ELF-1 (cell line): ENCODE results near the gene RO60.
"Not testable (repeated sequence)": the region's sequence is repeated elsewhere in the genome, so short reads cannot be mapped to it uniquely, and the experiment has no call there.

Experiments used
- DNase-seq: peaks from one replicate; pipeline ENCODE4 v3.0.0-alpha.2; 2016; ENCODE audit warnings: low read depth, low spot score

Gene RO60

GRCh38 chr1:193059282-193060114 is at the start of gene RO60, which contains the start of gene UCHL5:
TSS of gene RO60 (plus strand) at chr1:193059612. CDS start at chr1:193069055, 9,443 bp downstream.
TSS of gene UCHL5 (minus strand) at chr1:193059360. CDS start at chr1:193059260, 100 bp downstream.
- DNase-seq = peak; percentile 99

DNA sequence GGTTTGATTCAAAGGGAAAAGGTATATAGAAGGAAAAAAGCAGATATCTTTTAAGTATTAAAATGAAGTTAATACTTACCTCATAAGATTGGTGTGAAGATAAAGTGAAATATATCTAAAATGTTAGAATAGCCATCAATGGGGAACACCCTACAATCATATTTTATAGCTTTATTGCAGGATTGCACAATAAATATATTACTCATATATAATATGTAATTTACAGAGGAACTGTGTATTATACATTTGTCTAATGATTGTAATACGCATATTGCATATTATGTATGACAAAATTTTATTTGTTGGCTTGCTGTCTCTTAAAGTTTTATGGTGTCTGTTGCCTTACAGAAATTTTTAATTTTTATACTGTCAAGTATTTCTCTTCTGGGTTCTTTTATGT is 48.0 kb upstream of the RO60 start:
- DNase-seq = no peak

DNA sequence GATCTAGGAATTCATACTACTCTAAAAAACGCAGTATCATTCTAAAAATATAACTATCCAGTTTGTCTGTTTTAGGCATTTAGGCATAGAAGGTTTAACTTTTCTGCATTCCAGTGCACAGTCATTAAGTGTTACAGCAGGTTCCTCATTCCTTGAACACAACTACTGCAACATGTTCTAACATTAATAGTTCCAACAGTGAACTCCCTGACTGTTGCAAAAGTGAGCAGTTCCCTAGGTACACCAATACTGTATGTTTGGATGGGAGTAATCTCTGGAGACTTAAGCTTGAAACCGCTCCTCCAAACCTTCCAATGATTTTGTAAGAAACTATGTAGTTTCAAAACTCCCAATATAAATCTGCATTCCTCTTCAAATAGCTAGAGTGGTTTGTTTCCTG is 46.4 kb upstream of the RO60 start:
- DNase-seq = no peak

- no peak for DNase-seq
Measured at GRCh38 chr1:193013707-193014106, 45.7 kb upstream of the RO60 start.

GRCh38 chr1:193014400-193014799 is 45.0 kb upstream of the RO60 start:
- DNase-seq = no peak

DNA sequence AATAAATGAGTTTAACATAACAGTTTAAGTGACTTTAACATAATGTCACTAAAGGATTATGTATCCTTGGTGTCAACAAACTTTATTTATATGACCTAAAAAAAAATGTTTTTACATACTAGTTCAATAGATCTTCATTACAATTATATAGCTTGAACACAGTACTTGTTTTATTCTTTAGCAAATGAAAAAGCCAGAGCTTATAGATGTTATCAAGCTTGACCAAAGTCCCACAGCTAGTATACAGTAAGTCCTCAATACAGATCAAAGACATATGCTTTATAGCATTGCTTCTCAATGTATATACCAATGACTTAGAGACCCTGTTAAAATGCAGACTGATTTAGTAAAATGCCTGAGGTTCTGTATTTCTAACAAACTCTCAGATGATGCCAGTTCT is 42.6 kb upstream of the RO60 start:
- no peak for DNase-seq

DNA sequence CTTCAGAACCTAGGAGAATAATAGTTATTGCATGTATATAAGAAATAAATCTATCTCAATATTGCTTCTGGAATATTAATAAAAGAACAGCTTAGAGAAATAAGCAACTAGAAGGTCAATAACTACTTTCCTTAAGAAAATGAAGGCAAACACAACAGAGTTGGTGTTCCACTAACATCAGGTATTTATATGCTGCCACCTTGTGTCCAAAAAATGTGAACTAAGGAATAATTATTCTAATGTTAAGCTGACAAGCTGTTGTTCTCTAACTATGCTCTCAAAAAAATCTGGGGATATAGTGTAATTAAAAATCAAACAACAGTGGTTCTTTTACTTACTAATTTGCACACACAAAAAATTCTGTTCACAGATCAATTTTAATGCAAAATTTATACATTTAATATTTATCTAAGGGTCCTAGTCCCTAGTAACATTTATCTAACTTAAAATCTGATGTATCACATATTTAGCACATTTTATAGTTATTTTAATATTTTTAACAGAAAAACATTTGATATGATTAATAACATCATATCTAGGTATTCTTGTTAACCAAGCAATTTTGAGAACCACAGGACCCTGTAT is 39.9 kb upstream of the RO60 start:
- DNase-seq = no peak

GRCh38 chr1:193025218-193025617 is 34.2 kb upstream of the RO60 start:
- no peak for DNase-seq

- DNase-seq = no peak
Measured at GRCh38 chr1:193030280-193030679, 29.1 kb upstream of the RO60 start.

GRCh38 chr1:193031431-193031830 is 28.0 kb upstream of the RO60 start:
- DNase-seq = no peak

- not testable (repeated sequence) for DNase-seq
Measured at GRCh38 chr1:193032643-193033427, 26.6 kb upstream of the RO60 start.

DNA sequence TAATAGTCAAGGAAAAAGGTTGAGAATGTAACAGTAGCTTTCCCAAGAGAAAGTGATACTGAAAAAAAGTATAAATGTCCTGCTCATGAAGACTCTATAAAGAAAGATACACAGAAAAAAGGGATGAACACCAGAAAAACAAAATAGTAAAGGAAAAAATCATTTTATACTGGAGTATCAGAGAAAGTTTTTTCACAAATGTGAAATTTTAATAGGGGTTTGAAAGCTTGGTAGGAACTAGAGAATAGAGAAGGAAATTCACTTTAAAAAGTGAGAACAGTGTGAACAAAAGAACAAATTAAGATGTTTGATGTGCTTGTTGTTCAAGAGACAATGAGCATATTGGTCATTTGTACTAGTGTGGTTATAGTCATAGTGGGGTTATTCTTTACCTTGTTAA is 25.8 kb upstream of the RO60 start:
- no peak for DNase-seq

DNA sequence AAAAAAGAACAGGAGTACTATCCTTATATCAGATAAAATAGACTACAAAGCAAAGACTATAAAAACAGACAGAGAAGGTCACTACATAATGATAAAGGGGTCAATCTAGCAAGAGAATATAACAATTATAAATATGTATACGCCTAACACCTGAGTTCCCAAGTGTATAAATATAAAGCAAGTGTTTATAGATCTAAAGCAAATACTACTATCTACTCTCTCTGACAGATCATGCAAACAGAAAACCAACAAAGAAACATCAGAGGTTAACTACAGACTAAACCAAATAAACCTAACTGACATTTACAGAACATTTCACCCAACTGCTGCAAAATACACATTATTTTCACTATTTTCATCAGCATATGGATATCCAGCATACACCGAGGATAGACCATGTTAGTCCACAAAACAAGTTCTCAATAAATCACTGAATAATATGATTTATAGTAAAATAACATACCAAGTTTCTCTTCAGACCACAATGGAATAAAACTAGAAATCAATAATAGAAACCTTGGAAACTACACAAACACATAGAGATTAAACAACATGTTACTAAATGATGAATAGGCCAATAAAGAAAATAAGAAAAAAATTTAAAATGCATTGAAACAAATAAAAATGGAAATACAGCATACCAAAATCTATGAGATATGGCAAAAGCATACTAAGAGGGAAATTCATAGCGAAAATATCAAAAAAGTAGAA is 22.9 kb upstream of the RO60 start:
- DNase-seq = no peak

DNA sequence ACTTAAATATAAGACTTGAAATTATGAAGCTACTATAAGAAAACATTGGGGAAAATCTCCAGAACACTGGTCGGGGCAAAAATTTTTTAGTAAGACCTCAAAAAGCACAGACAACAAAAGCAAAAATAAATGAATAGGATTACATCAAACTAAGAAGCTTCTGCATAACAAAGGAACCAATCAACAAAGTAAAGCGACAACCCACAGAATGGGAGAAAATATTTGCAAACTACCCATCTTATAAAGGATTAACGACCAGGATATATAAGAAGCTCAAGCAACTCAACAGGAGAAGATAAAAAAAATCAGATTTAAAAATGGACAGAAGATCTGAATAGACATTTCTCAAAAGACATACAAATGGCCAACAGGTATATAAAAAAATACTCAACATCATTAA is 19.4 kb upstream of the RO60 start:
- DNase-seq = no peak

DNA sequence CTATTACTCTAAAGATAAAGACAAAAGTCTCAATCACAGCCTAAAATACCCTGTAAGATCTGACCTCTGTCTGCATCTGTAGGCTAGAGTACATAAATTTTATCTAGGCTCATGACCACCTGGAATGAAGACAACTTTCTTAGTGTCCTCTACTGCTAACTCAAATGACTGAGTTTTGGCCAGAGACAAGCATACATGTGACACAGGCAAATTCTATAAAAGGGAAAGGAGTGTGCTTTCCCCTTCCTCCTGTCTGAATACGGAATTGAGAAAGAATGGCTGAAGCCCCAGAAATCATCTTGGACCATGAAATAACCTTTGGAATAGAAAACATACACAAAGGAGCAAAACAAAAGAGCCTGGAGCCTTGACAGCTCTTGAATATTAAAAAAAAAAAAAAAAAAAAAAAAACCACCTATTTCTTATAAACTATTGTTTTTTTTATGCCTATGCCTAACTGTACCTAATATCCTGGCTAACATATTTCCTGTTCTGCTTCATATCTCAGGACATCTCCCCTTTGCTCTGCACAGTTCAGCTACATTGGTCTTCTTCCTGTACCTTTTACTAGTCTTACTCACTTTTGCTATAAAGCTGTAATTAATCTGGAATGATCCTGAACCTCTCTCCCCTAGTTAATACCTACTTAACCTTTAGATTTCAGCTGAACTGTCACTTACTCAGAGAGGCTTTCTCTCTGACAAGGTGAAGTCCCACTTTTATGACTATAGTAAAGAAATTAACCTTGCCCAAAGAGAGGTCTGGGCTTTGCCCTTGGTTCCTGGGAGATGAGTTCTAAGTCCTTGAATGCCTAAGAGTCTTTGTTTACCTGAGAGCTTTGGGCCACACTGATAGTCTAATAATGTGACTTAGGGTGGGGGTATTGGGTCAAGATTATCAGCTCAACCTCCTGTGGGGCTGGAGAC is 16.4 kb upstream of the RO60 start:
- DNase-seq = no peak

DNA sequence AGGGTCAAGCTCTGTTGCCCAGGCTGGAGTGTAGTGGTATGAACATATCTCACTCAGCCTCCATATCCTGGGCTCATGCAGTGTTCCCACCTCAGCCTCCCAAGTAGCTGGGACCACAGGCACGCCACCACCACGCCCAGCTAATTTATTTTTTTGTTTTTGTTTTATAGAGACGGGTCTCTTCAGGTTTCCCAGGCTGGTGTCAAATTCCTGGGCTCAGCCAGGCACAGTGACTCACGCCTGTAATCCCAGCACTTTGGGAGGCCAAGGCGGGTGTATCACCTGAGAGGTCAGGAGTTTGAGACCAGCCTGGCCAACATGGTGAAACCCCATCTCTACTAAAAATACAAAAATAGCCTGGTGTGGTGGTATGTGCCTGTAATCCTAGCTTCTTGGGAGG is 10.5 kb upstream of the RO60 start:
- DNase-seq = not testable (repeated sequence)

- DNase-seq = no peak
Measured at GRCh38 chr1:193054169-193054675, 5.2 kb upstream of the RO60 start.

DNA sequence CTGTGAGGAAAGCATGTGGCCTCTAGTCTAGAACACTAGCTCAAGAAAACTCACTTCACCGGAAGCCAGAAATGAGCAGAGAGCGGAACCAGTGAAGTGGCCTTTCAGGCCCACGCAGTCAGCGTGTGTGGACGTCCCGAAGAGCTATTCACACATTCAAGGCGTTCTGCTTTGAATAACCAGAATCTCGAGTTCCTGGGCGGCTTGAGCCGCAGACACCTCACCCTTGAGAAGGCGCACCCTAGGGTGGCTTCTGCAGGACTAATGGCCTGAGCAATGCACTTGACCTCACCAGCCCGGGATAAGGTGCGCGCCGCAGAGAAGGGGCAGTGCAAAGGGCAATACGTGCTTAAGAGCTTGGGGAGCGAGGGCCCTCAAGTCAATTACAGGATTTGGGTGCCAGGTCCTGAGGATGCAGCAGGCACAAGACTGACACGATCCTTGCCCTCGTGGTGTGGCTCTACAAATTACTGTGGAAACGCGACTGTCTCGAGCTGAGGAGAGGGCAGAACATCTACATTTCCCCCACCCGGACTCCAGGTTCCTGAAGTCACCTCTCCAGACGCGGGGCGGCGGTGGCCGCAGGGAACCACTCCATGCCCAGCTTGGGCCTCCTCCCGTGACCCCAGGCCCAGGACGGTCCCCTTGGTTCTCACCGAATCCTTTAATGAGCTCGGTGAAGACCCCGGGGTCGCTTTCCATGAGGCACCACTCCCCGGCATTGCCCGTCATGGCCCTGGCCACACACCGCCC is 707 bp upstream of the RO60 start:
- DNase-seq = peak; percentile 59

DNA sequence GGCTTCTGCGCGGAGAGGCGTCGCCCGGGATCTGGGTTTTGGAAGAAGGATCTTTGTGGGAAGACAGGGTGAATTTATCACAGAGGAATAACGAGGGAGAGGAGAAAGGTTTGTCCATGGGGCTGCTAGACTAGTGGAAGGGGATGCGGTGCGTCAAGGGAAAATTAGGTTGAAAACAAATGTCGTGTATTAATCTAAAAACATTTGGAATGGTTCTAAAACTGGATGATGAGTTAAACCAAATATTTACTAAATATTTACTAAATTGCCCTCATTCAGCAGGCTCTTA is 647 bp downstream of the RO60 start:
- DNase-seq = no peak

GRCh38 chr1:193060406-193060805 is 994 bp downstream of the RO60 start:
- DNase-seq = no peak
